HL-60 (cell line): ENCODE measurements around the gene P2RX3.

Experiments used
- DNase-seq, 2 experiments: peaks; one replicate each; pipeline ENCODE4 v3.0.0-alpha.2; 2010 to 2020; ENCODE audit warnings: low read depth in 1 of 2, low spot score in 1 of 2
- H3K27ac ChIP-seq: fragments of 250-450 bp; sonication (Bioruptor Pico); replicated peaks from 2 replicates; pipeline ENCODE4 v1.5.1; 2020; ENCODE audit warnings: mild to moderate bottlenecking, moderate library complexity
- H3K27me3 ChIP-seq: fragments of 250-450 bp; sonication (Bioruptor Pico); 2 replicates; pipeline ENCODE4 v1.5.1; 2021; ENCODE audit warnings: mild to moderate bottlenecking, moderate library complexity; ENCODE audit not compliant: insufficient read depth, poor library complexity, severe bottlenecking
- H3K4me3 ChIP-seq: replicated peaks from 2 replicates; pipeline ENCODE4 v1.5.1; 2011; ENCODE audit warnings: mild to moderate bottlenecking, control low read depth, low read length; ENCODE audit not compliant: insufficient read depth
- CTCF ChIP-seq: IDR thresholded peaks from one replicate; pipeline ENCODE4 v1.5.1; 2011; ENCODE audit warnings: low read length, control low read depth, inconsistent platforms; ENCODE audit not compliant: insufficient read depth
- GABPA ChIP-seq: IDR thresholded peaks from 2 replicates; pipeline ENCODE4 v1.6.1; 2012; ENCODE audit warnings: low read depth
- POLR2AphosphoS5 ChIP-seq: IDR thresholded peaks from 2 replicates; pipeline ENCODE4 v1.6.1; 2012; ENCODE audit warnings: low read depth
- REST ChIP-seq: IDR thresholded peaks from 2 replicates; pipeline ENCODE4 v1.6.1; 2012; ENCODE audit warnings: low read depth; ENCODE audit not compliant: insufficient replicate concordance
- SPI1 ChIP-seq: IDR thresholded peaks from 2 replicates; pipeline ENCODE4 v1.6.1; 2012; ENCODE audit warnings: low read depth, mild to moderate bottlenecking, borderline replicate concordance

P2RX3 gene

GRCh38 chr11:57316017-57316416 lies 22.1 kb upstream of the P2RX3 start:
- H3K27me3 ChIP-seq: no peaks in the 10 kb centered on the region
- H3K27ac ChIP-seq: no peak overlapping the region
- no peak overlapping the region for H3K4me3 ChIP-seq
- DNase-seq: no peak
- TF ChIP-seq GABPA (no peak), POLR2AphosphoS5 (no peak), REST (no peak), CTCF (no peak)

GRCh38 chr11:57318178-57318577 lies 20.0 kb upstream of the P2RX3 start:
- TF ChIP-seq REST: no peak
- TF ChIP-seq CTCF: no peak
- no peak for TF ChIP-seq POLR2AphosphoS5
- no peak for TF ChIP-seq SPI1
- TF ChIP-seq GABPA: no peak
- no peak overlapping the region for H3K27ac ChIP-seq

GRCh38 chr11:57320067-57320718 lies 18.0 kb upstream of the P2RX3 start:
- H3K4me3 ChIP-seq: no peak overlapping the region
- H3K27ac ChIP-seq: no peak overlapping the region
- no peak for DNase-seq
- TF ChIP-seq SPI1: no peak
- TF ChIP-seq REST: no peak
- TF ChIP-seq GABPA: no peak
- no peak for TF ChIP-seq POLR2AphosphoS5
- no peak for TF ChIP-seq CTCF
- no peaks in the 10 kb centered on the region for H3K27me3 ChIP-seq

More at GRCh38 chr11:57318178-57318577, 20.0 kb upstream of the P2RX3 start:
- no peaks in the 10 kb centered on the region for H3K27me3 ChIP-seq
- DNase-seq: no peak
- H3K4me3 ChIP-seq: no peak overlapping the region
